GM19238 (cell line): ENCODE results near the gene ZRANB2.

Experiments used
- DNase-seq: peaks from one replicate; pipeline ENCODE4 v3.0.0; 2011; ENCODE audit warnings: low spot score; ENCODE audit not compliant: insufficient read length

ZRANB2 gene

DNA sequence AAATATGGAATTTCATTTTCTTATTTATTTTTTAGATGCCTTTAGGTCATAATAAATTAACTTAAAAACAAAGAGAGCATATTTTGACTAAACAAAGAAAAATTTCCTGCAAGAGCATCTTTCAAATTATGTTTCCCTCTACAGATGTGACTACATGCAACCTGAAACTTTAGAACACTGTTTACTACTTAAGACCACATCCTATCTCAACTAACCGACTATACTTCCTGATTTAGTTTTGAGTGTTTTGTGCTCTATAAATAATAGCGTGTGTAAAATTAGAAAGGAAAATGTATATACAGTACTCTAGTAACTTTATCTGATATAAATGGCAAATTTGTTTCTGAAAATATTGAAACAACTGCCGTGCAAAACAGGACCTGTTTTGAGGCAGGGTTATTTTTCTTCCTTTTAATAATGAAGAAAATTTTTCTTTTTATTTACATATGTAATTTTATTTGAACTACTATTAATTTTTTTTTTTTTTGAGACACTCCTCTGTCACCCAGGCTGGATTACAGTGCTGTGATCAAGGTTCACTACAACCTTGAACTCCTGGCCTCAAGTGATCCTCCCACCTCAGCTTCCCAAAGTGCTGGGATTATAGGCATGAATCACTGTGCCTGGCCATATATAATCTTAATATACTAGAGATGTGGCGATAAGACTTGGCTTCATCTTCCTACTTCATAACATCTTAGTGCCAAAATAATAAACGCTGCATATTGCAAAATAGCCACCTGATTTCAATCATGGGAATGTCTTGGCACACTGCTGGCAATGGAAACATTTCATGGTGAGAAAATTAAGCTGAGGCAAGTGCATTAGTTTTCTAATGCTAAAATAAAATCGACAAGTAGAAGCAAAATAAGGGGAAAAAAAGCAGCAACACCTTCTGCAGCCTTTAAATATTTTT is 12.3 kb downstream of the ZRANB2 start:
- DNase-seq = no peak

DNA sequence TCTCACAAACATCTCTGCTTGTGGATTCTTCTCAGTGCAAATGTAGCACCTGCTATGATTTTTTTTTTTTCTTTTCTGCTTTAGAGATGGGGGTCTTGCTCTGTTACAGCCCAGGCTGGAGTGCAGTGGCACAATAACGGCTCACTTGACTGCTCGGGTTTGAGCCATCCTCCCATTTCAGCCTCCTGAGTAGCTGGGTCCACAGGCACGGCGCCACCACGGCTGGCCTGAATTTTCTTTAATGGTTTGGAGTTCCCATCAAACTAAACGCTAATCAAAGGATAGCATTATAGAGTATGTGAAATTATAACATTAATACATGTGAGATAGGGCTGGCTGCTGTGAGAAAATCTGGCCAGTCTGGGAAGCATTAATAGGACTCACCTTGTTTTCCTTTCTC is 26.0 kb downstream of the ZRANB2 start:
- DNase-seq = no peak

DNA sequence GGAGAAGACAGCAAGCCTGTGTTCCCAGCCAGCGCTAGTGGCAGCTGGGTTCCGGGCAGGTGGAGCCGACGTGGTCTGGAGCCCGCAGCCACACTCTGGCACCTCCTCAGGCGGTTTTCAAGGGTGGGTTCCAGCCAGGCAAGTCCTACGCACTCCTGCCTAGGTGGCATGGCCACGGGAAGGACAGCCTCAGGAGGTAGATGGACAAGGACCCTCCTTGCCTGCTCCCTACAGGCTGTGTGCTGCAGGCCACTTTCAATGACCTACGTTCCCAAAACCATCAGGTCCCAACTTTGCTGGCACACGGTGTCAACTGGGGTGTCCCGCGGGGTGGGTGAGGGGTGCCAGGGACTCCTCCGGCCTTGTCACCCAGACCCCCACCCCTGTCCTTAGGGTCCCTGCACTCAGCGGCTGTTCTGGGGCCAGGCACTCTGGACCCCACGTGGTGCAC is 26.5 kb downstream of the ZRANB2 start:
- no peak for DNase-seq

DNA sequence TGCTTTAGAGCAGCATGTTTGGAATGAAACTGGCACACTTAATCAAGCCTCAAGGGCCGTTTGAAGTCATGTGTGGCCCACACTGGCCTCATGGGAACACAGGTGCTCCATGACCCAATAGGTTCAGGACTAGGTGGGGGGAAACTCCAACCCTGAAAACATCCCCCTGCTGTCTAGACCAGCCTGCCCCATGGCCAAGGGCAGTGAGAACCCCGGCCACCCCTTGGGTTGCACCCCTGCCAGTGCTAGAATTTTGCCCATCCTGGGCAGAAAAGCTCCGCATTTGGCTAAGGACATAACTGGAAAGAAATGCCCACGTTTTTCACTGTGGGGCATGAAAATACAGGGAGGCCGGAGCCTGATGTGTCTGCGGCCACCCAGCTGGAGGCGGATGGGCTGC is 27.1 kb downstream of the ZRANB2 start:
- DNase-seq = no peak

DNA sequence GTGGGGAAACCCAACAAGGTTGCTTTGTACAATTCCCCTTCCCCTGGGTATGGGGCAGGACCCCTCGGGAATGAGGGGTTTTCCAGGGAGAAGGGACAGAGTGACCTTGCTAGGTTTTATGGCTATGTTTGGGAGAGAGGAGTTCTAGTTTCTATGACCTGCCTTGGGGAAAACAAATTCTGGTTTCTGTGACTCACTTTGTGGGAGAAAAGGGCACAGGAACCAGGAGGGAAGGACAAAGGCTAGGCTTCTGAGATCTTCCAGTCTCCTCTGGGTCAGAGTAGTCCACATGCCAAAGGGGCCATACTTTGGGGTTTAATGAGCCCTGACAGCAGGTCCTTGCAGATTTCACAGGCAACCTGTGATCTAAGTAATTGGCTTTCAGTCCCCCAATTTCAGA is 27.7 kb downstream of the ZRANB2 start:
- no peak for DNase-seq

DNA sequence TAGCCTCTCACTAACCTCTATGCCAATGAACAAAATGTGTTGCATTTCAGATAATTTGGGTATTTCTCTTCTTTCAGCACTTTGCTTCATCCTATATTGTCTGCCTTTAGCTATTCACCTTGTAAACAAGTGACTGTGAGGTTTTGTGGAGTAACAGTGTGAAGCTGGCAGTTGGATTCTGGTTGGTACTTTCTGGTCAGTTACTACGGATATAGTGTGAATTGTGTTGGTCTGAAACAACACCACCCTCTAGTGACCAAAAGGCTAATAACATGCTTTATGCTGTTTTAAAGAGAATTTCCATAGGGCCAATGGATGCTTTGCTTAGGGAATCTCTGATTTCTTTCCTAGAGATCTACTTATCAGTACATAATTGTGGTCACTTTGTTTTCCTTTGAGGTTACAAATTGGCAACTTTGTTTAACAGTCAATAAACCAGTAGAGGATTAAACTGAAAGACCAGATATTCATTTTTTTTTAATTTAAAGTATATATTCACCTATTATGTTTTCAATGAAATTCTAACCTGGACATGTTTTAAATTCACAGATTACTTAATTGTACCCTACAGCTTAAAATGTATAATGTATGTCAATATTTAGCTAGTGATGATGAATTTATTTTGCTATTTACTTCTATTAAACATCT is 30.8 kb downstream of the ZRANB2 start:
- no peak for DNase-seq

DNA sequence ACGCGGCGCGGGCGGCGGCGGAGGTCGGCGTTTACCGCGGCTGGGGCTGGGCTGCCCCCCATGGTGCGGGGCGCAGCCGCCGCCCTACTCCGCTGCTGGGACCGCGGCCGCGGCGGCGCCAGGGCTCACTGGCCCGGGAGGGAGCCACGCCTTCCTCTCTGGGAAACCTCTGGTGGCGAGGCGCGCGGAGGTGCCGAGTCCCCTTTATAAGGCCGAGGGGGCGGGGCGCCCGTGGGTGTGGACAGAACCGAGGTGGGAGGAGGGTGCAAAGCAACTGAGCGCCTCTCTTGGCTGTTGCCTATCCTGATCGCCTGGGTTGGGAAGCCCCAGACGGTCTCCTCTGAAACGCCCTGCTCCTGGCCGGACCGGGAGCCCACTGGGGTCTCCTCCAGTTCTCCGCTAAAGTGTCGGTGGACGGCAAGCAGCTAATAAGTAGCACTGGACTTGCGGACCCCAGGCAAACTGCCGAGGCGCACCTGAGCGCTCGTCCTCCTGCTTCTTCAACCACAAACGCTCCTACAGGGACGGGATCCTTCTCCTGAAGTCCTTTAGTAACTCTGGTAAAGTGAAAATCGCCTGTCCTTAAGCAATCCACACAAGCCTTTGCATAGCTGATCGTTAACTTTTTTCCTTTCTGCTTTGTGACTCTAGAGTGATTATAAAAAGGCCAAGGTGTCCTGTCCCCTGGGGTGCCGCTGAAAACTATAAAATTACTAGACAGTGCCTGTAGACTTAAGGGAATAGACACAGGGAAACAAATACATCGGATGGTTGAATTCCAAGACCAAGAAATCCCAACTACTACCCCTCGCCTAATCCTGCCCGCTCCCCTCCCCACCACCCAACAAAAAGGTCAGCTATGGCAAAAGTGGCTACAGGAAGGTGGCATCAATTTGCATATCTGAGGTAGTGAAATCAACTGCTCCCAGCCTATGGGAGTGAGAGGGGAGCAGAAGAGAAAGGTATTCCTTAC is 32.9 kb downstream of the ZRANB2 start, which contains the start of gene PTGER3:
TSS of gene PTGER3 (minus strand) at position 182 of the 973 bp plus-strand sequence. CDS start 239 bp downstream, outside the sequence.
- DNase-seq = no peak

DNA sequence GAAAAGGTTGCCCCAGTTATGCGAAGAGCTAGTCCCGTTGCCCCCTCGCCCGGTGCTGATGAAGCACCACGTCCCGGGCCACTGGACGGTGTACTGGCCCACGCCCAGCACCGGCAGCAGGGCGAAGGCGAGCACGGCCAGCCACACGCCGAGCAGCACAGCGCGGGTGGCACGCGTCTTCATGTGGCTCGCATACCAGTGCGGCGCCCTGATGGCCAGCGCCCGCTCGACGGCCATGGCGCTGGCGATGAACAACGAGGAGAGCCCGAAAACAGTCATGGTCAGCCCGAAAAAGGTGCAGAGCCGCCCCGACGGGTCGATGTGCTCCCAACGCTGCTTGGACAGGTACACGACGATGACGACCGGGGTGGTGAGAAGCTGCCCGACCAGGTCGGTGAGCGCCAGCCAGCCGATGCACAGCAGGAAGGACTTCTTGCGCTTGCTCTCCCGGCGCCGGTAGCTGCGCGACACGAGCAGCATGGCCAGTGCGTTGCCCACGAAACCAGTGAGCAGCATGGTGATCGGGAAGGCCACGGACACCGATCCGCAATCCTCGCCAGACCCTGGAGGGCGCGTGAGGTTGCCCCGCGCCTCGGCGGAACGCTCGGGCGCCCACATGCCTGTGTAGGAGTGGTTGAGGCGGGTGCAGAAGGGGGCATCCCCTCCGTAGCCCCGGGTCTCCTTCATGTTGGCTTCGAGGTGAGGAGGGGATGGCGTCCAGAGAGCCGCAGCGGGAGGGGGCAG is 33.8 kb downstream of the ZRANB2 start:
- no peak for DNase-seq

DNA sequence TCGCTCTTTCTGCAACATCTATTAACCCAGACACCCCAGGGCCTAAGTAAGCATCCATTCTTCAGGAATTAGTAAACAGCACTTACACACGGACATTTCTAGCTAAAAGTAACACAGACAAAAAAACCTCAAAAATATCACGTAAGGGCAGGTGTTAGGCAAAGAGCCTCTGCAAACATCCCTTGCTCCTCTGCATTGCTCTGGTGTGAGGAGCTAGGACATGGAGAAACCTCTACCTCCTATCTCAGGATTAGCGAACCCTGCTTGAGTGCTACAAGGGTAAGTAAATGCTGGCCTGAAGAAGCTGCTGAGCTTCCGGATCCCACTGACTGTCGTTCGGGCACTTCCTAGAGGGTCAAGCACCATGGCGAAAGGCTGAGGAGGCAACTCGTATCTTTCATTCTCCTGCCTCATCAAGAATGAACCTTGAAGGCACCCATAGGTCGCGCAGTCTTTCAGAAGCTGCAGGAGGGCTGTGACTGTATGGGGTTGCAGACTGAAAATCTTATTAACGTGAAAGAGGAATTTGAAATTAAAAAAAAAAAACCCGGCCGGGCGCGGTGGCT is 35.3 kb downstream of the ZRANB2 start:
- DNase-seq = no peak

DNA sequence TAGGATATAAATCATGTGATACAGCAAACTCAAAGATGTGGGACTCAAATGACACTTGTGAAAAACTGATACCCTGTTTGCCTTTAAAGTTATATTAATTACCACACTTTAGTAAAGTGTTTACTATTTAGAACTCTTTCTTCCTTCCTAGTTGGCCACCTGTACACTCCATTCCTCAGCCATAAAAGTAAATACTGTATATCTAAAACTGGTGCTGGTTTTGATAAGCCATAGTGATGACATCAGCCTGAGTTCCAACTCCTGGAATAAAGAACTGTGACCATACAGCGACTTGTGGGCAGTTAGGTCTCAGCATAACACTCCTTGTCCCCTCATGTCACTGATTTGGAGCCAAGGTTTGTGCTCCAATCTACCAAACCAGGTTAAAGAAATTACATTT is 36.0 kb downstream of the ZRANB2 start:
- no peak for DNase-seq

DNA sequence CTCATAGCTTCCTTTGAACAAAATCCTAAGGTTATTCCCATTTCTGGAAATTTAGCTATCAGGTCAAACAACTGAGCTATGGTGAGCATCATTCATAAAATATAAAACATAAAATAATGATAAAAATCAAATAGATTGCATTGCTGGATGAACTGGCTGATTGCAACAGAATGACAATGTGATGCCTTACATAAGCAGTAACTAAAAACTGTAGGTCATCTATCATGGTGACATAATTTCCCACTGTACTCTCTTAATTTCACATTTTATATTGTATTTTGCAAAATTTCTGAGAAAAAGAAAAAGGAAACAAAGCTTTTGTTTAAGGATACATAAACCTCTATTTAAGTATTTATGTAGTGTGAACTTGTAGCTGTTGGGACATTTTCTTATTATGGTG is 37.8 kb downstream of the ZRANB2 start:
- no peak for DNase-seq

DNA sequence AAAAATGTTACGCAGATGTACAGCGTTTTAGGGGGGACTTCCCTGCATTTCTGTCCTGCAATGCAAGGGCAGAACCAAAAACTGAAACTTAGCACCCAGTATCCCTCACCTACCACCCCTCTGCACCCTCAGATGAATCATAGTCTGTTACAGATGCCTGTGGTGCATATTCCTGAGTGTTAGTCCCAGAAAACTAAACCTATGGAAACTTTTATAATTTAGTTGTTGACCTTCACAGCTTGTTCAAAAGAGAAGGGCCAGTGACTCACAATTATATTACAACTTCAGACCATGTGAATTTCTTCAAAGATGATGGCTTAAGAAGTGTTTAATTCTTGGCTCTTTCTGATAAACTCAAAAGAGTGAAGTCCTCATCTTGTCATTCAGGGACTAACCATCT is 39.0 kb downstream of the ZRANB2 start:
- DNase-seq = no peak

DNA sequence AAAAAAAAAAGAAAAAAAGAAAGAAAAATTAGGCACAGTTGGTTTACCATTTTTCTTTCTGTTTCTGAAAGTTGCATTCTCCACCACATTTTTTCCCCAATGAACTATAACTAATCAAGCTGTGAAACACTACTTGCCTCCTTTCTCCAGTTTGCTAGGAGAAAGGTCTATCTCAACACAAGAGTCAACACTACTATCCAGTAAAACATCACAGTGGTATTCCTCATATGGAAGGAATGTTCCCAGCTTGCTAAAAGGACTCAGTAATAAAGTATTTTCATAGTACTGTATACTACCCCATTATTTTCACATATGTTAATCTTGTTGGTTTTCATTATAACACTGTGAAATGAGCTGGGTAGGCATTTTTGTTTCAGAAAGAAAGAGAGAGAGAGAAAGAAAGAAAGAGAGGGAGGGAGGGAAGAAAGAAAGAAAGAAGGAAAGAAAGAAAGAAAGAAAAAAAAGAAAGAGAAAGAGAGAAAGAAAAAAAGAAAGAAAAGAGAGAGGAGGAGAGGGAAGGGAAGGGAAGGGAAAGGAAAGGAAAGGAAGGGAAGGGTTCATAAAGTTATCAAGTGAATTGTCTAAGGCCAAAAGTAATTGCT is 41.1 kb downstream of the ZRANB2 start:
- DNase-seq = no peak

DNA sequence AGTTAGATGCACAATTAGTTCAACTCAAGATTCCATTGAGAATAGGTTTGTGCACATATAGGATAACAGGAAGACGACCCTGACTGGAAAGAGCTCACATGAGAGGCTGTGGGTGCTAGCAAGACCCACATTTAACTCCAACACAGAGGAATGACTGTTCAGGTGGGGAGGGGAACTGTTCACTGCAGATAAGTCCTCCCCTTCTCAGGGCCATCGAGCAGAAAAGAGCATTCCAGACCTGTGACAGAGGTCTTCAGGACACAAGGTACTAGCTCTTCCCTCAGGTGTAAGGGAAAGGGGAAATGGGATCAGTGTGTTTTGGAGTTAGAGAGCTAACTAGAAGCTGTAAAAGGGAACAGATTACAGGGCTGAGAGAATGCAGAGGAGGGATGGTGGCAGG is 41.9 kb downstream of the ZRANB2 start:
- DNase-seq = no peak

DNA sequence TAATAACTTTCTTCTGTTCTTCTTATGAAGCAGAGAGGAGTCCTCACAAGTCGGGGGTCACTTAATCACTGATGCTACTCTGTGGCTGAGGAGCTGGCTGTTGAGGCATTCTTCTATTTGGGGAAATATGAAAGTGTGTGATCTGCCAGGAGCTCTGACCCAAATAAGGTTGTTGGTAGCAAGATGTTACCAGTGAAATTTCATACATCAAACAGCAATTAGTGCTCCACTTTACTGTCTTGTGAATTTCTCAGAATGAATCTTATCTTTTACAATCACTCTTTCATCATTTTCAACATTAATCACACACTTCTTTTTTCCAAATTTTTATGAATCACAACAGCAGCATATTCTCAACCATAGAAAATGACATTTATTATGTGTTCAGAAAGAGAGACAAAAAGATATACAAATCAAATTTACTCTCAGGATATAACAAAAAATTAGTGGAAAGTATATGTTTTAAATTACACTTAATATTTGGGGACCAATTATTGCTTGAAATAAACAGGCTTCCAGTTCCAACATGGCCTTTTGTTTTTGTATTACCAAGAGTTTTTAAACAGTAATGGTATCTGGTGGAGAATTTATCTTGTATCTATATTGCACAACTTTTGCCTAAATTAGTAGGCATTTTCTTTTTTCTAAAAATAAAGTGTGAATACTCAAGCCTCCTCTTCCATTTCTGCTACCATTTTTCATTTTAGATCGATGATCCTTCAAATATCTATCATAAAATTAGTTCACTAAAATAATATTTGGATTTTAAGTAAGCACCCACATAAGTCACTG is 42.8 kb downstream of the ZRANB2 start:
- DNase-seq = no peak

DNA sequence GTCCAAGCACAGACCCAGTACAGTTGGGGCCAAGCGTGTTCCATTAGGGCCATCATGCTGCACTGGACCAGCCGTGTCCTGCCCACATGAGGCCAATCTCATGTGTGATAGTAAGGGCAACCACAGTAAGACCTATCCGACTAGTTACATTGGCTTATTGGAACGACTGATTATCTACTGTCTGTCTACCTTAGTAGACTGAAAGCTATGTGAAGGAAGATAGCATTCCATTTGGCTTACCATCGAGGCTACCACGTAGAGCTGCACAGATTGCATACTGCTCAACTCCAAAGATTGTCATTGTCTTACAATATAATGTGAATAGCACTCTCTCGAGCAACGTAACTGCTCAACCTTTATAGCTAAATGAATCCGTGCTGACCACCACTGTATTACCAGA is 43.8 kb downstream of the ZRANB2 start:
- no peak for DNase-seq

DNA sequence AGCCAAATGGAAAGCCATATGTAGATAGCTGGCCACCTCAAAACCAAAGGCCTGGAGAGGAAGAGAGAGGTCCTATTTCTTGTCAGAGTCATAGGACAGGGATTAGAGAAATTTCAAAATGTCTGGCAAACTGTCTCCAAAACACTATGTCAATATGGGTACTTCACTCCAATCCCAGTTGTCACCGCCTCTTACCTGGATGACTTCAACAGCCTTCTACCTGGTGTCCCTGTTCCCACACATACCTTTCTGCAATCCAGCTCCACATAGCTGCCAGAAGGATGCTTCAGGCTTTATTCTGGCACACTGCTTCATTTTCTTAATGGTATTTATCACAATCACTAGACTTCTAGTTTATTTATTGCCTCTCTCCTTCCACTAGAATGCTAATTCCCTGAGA is 47.7 kb downstream of the ZRANB2 start:
- DNase-seq = no peak

DNA sequence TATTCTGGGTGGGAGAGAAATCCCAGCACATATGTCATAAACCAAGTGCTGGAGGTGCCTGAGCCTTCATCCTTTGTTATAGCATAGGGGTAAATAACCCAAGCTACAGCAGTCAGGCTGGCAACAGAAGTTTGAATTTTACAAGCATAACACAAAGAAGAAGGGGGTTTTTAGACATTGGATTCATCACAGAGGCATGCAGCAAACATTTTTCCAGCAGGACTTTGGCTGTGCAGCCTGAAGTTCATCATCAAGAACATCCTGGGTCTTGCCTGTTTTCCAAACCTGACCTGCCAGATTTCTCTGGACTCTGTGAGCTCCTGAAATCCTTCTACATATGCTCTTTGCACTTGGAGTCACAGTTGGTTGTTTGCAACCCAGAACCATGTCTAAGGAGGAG is 49.4 kb downstream of the ZRANB2 start:
- DNase-seq = no peak

DNA sequence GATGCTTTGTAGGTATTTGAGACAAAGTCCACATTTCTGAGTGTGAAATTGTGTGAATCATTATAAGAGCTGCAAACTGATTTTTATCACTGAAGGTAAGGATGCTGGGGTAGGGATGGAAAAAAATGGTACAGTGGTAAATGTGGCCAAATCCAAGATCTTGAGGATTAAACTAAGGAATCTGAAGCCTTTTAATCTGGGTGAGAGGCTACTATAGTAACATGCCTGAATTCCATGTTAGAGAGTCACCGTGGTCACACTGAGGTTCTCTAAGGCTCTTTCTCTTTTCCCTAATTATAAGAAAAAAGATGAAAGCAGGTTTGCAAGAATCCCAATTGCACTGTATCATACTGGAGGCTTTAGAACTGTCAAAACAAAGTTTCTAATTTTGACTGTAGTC is 50.8 kb downstream of the ZRANB2 start:
- no peak for DNase-seq
